ENCODE data around the gene MARCHF9.

Gene MARCHF9, protein sequence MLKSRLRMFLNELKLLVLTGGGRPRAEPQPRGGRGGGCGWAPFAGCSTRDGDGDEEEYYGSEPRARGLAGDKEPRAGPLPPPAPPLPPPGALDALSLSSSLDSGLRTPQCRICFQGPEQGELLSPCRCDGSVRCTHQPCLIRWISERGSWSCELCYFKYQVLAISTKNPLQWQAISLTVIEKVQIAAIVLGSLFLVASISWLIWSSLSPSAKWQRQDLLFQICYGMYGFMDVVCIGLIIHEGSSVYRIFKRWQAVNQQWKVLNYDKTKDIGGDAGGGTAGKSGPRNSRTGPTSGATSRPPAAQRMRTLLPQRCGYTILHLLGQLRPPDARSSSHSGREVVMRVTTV

GRCh38 chr12:57754411-57755193 lies at the start of gene MARCHF9:
Gene MARCHF9 (plus strand): TSS chr12:57755103. CDS start chr12:57755529, 426 bp downstream.
- DNase-seq (ENCODE audit: low spot score): peak; percentile 93
- no peak for TF ChIP-seq CTCF (IDR thresholded peaks at IDR 0.05; ENCODE audit: extremely low read depth, missing control alignments)

- DNase-seq (ENCODE audit: low spot score): no peak
- TF ChIP-seq CTCF (IDR thresholded peaks at IDR 0.05; ENCODE audit: extremely low read depth, missing control alignments): no peak
These were observed 47.7 kb upstream of the MARCHF9 start for GRCh38 chr12:57707250-57707649.

DNA sequence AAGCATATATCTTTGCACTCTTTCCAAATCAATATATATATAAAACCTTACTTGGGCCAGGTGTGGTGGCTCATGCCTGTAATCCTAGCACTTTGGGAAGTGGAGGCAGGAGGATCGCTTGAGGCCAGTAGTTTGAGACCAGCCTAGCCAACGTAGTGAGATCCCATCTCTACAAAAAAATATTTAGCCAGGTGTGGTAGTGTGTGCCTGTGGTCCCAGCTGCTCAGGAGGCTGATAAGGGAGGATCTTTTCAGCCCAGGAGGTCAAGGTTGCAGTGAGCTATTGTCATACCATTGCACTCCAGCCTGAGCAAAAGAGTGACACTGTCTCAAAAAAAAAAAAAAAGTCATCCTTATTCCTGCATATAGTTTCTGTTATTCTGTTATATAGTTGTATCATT lies 46.6 kb upstream of the MARCHF9 start:
- no peak for TF ChIP-seq CTCF (IDR thresholded peaks at IDR 0.05; ENCODE audit: extremely low read depth, missing control alignments)
- no peak for DNase-seq (ENCODE audit: low spot score)

- TF ChIP-seq CTCF (IDR thresholded peaks at IDR 0.05; ENCODE audit: extremely low read depth, missing control alignments): no peak
- no peak for DNase-seq (ENCODE audit: low spot score)
These were observed 42.2 kb upstream of the MARCHF9 start for GRCh38 chr12:57712701-57713100.

DNA sequence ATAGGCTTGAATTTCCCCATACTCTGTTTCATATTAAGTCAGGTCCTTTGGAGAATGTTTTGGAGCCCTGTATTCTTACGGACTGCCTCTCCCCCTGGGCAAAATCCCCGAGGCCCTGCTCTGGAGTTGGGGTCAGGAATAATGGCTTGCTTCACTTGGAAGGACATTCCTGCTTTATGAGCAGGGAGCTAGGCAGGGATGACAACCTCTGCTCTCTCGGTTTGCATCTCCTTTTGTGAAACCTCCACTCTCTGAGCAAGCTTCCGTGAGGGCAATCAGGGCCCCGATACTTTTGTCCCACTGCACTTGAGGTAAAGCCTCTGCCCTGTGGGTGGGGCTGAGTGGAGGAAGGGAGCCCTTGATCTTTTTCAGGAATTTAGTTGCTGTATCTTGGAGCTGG lies 41.7 kb upstream of the MARCHF9 start:
- no peak for TF ChIP-seq CTCF (IDR thresholded peaks at IDR 0.05; ENCODE audit: extremely low read depth, missing control alignments)
- no peak for DNase-seq (ENCODE audit: low spot score)

- peak; percentile 19 for DNase-seq (ENCODE audit: low spot score)
These were observed 39.7 kb upstream of the MARCHF9 start for GRCh38 chr12:57715036-57715748.

- TF ChIP-seq CTCF (IDR thresholded peaks at IDR 0.05; ENCODE audit: extremely low read depth, missing control alignments): no peak
- DNase-seq (ENCODE audit: low spot score): no peak
These were observed 39.1 kb upstream of the MARCHF9 start for GRCh38 chr12:57715786-57716185.

All from GM20000 (cell line).